Measurements from ENCODE around the gene CPB2. TPM values are rescaled to one million over a fixed set of nuclear protein-coding genes. Genes with fewer than 3 reads are reported as not detected.

CPB2 gene
- total RNA-seq, 4 donors from 2014 or later, result not detected

DNA sequence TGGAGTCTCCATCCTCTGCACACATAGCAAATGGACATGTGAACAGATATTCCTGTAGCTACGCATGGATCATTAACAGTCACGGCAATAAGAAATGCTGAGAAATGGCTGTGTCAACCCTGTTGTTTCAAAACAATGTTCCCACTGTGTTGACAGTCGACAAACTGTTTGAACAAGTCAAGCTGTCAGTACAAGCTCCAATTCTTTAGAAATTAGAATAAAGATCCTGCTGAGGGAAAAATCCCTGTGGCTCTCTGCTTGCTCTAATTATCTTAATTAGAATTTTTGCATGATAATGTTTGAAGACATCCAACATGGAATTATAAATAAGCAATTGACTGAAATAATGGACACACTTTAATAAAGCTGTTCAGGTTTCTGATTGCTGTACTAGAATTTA, 37.9 kb upstream of the CPB2 start:
- Histone ChIP-seq H3K4me1 (no peaks in the 10 kb centered on the region), H3K36me3 (no peaks in the 10 kb centered on the region), H3K27me3 (no peaks in the 10 kb centered on the region), H3K4me3 (no peak overlapping the region), H3K27ac (no peak overlapping the region), H3K9me3 (no peaks in the 10 kb centered on the region)
- TF ChIP-seq, protein P1, sequence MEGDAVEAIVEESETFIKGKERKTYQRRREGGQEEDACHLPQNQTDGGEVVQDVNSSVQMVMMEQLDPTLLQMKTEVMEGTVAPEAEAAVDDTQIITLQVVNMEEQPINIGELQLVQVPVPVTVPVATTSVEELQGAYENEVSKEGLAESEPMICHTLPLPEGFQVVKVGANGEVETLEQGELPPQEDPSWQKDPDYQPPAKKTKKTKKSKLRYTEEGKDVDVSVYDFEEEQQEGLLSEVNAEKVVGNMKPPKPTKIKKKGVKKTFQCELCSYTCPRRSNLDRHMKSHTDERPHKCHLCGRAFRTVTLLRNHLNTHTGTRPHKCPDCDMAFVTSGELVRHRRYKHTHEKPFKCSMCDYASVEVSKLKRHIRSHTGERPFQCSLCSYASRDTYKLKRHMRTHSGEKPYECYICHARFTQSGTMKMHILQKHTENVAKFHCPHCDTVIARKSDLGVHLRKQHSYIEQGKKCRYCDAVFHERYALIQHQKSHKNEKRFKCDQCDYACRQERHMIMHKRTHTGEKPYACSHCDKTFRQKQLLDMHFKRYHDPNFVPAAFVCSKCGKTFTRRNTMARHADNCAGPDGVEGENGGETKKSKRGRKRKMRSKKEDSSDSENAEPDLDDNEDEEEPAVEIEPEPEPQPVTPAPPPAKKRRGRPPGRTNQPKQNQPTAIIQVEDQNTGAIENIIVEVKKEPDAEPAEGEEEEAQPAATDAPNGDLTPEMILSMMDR (IDR thresholded peaks at IDR 0.05), result no peak
- TF ChIP-seq POLR2A (IDR thresholded peaks at IDR 0.05), result no peak
- 49 to 52% methylated on average over 3 of the region's 3 CpGs for WGBS, 2 donors
- intact Hi-C loops (cut with DNase I), result no loop called here
- no peak for DNase-seq

DNA sequence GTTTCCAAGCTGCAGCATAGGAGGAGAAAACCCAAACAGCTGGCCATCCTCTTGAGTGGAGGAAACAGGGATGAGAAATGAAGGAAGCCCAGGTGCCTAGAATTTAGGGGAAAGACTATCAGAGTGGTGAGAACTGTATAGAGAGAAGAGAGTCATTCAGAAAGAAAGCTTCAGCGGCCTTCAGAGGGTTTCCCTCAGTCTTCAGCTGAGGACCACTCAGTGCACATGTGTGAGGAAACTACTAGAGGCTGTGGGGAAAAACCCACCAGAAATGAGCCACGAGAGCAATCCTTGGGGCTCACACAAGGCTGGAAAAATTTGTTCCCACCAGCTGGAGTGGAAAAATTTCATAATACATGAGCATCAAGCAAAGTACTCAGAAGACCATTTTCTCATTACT, 35.2 kb upstream of the CPB2 start:
- TF ChIP-seq, protein P1 (IDR thresholded peaks at IDR 0.05), result no peak
- TF ChIP-seq POLR2A (IDR thresholded peaks at IDR 0.05), result no peak
- WGBS, 2 donors, result 62 to 76% methylated on average over 2 of the region's 2 CpGs
- DNase-seq, result no peak

DNA sequence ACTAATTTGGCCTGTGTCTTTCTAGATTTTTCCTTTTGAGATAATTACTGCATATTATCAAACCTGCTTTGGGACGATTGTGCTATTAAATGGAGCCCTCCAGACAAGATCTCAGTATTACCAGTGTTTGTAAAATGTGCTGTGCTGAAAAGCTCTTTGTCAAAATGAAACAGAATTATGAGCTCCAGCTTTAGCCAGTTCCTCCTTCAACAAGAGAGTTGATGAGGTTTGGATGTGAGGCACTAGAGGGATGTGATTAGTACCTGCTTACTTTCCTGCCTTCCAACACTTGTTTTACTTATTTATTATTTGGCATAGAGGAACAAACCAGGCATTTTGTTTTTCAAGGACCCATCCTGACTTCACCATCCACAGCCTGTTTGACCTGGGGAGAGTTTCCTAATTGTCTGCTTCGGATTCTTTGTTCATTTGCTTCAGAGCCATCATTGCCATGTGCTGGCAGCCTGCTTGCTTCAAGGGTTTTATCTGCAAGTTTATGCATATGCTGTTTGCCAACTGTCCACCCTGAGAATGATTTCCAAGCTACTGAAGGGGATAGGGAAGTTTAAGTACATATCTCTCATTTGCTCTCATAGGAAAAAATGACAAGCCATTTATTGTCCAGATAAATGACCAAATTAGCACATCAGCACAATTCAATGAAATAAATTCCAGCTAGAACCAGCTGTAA, 32.9 kb upstream of the CPB2 start:
- peaks cover 0 to 1% (median 0%) of the 10 kb centered on the region in 4 donors for H3K27me3 ChIP-seq
- H3K36me3 ChIP-seq, result no peaks in the 10 kb centered on the region
- DNase-seq, result no peak
- WGBS, 2 donors, result 66% methylated on average over 2 of the region's 2 CpGs
- peaks cover 0 to 15% (median 0%) of the 10 kb centered on the region in 3 donors for H3K4me1 ChIP-seq
- H3K9me3 ChIP-seq, result no peaks in the 10 kb centered on the region
- no peak overlapping the region for H3K4me3 ChIP-seq
- H3K27ac ChIP-seq, result no peak overlapping the region
- intact Hi-C loops (cut with DNase I), result no loop called here
- TF ChIP-seq POLR2A (IDR thresholded peaks at IDR 0.05), result no peak
- TF ChIP-seq, protein P1 (IDR thresholded peaks at IDR 0.05), result no peak

More for the DNA sequence above, 35.2 kb upstream of the CPB2 start:
- Histone ChIP-seq H3K9me3 (no peaks in the 10 kb centered on the region), H3K27me3 (no peaks in the 10 kb centered on the region), H3K4me1 (peaks cover 0 to 7% (median 0%) of the 10 kb centered on the region in 3 donors), H3K4me3 (no peak overlapping the region), H3K36me3 (no peaks in the 10 kb centered on the region), H3K27ac (no peak overlapping the region)
- intact Hi-C loops (cut with DNase I), result no loop called here

DNA sequence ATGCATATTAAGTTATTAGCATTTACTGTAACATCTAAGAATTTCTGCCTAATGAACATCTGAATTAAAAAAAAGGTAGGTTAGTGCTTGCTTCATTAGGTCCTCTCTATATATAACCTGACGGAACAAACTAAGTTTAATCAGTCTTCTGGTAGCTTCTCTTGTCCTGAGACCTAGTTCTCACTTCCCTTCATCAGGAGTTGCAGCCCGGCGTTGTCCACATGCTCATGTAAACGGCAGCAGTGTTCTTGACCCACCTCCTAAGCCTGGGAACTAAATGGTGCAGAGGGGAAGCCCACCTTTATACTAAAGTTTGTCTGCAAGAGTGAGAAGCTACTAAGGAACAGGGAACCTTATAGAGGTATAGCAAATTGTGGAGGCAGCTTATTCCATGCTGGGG, 31.9 kb upstream of the CPB2 start:
- TF ChIP-seq, protein P1 (IDR thresholded peaks at IDR 0.05), result no peak
- TF ChIP-seq POLR2A (IDR thresholded peaks at IDR 0.05), result no peak
- H3K27ac ChIP-seq, result no peak overlapping the region
- no peaks in the 10 kb centered on the region for H3K9me3 ChIP-seq
- peaks cover 0 to 12% (median 0%) of the 10 kb centered on the region in 4 donors for H3K27me3 ChIP-seq
- no peak for DNase-seq
- intact Hi-C loops (cut with DNase I), result no loop called here
- 78 to 89% methylated on average over 4 of the region's 4 CpGs for WGBS, 2 donors
- H3K4me3 ChIP-seq, result no peak overlapping the region
- no peaks in the 10 kb centered on the region for H3K36me3 ChIP-seq
- H3K4me1 ChIP-seq, result peaks cover 0 to 15% (median 0%) of the 10 kb centered on the region in 3 donors

DNA sequence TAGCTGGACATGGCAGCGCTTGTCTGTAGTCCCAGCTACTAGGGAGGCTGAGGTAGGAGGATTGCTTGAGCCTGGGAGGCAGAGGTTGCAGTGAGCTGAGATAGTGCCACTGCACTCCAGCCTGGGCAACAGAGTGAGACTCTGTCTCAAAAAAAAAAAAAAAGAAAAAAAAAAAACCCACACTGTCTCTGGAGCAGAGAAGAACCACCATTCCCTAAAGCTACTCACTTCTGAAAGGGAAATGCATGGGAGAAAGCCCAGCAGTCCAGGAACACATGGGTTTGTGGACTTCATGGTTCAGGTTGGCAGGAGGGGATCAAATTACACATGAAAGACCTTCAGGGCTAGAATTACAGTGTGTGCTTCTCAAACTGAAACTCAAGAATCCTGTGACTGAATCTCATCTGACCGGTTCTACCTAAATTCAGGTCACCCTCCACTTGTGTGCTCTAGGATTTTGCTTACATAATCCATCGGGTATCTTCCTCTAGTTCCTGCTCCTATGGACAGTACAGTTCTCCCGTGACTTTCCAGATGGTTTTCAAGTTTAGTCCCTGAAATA, 30.2 kb upstream of the CPB2 start:
- no peak for DNase-seq

More for the DNA sequence above, 30.2 kb upstream of the CPB2 start:
- Histone ChIP-seq H3K4me1 (peaks cover 0 to 15% (median 0%) of the 10 kb centered on the region in 3 donors), H3K27ac (no peak overlapping the region), H3K9me3 (no peaks in the 10 kb centered on the region), H3K36me3 (no peaks in the 10 kb centered on the region), H3K27me3 (peaks cover 0 to 20% (median 0%) of the 10 kb centered on the region in 4 donors), H3K4me3 (no peak overlapping the region)
- 45 to 61% methylated on average over 3 to 4 of the region's 4 CpGs for WGBS, 2 donors
- no peak for TF ChIP-seq POLR2A (IDR thresholded peaks at IDR 0.05)
- TF ChIP-seq, protein P1 (IDR thresholded peaks at IDR 0.05), result no peak
- intact Hi-C loops (cut with DNase I), result no loop called here
